Spleen (tissue), 11 donors: Measurements from ENCODE around the gene RINL. TPM values are rescaled to one million over a fixed set of nuclear protein-coding genes. Genes with fewer than 3 reads are reported as not detected.

Experiments used
- DNase-seq: peaks from one replicate; pipeline ENCODE4 v3.0.0-alpha.2; 2020
- H3K27ac ChIP-seq, 8 donors: fragments of 200-600 bp; sonication (generic) in 7 of 8; 1 replicate in 4 of 8; 2 replicates in 4 of 8; pipeline versions ENCODE4 v1.5.0 to v1.8.0; 2016 to 2021; ENCODE audit warnings: inconsistent platforms in 4 of 8, mild to moderate bottlenecking in 4 of 8, moderate library complexity in 1 of 8
- H3K27me3 ChIP-seq, 7 donors: fragments of 200-600 bp; sonication (generic) in 6 of 7; replicated peaks in 1 of 7; 1 replicate in 4 of 7; 2 replicates in 3 of 7; pipeline versions ENCODE4 v1.5.0 to v1.8.0; 2016 to 2021; ENCODE audit warnings: inconsistent platforms in 3 of 7, mild to moderate bottlenecking in 1 of 7
- H3K36me3 ChIP-seq, 6 donors: fragments of 200-600 bp; sonication (generic) in 5 of 6; 1 replicate in 4 of 6; 2 replicates in 2 of 6; pipeline versions ENCODE4 v1.5.0 to v1.8.0; 2016 to 2021; ENCODE audit warnings: inconsistent platforms in 2 of 6
- H3K4me1 ChIP-seq, 6 donors: fragments of 200-600 bp; sonication (generic) in 5 of 6; 1 replicate in 3 of 6; 2 replicates in 3 of 6; pipeline versions ENCODE4 v1.5.0 to v1.8.0; 2016 to 2021; ENCODE audit warnings: inconsistent platforms in 3 of 6
- H3K4me3 ChIP-seq, 8 donors: fragments of 200-600 bp; sonication (generic) in 7 of 8; 1 replicate in 4 of 8; 2 replicates in 4 of 8; pipeline versions ENCODE4 v1.5.0 to v1.8.0; 2016 to 2021; ENCODE audit warnings: inconsistent platforms in 4 of 8, mild to moderate bottlenecking in 4 of 8, moderate library complexity in 2 of 8
- H3K9me3 ChIP-seq, 8 donors: fragments of 200-600 bp; sonication (generic) in 7 of 8; 1 replicate in 4 of 8; 2 replicates in 4 of 8; pipeline versions ENCODE4 v1.5.0 to v1.8.0; 2016 to 2021; ENCODE audit warnings: inconsistent platforms in 4 of 8
- POLR2A ChIP-seq, 3 donors: fragments of 450-650 bp; IDR thresholded peaks; one replicate each; pipeline ENCODE4 v1.5.1; 2017; ENCODE audit warnings: antibody characterized with exemption in 3 of 3, mild to moderate bottlenecking in 1 of 3
- POLR2AphosphoS5 ChIP-seq, 3 donors: sonication (generic); formaldehyde crosslinking; IDR thresholded peaks; one replicate each; pipeline ENCODE4 v1.5.1; 2017; ENCODE audit warnings: antibody characterized with exemption in 3 of 3
- WGBS, 5 donors: extraction: QIAGEN DNeasy Blood & Tissue Kit in 3 of 5; methylation state at CpG; one replicate each; pipeline versions ENCODE4 v1.1.5 to v1.1.7; 2013 to 2018; 5-methylcytosine and 5-hydroxymethylcytosine counted together
- intact Hi-C: fragments of 100-400 bp; cut with DNase I; formaldehyde crosslinking; loops from one replicate; pipeline ENCODE4 v1.15.0; 2023; ENCODE audit warnings: low total_unique reads
- polyA plus RNA-seq, 3 donors: library from polyadenylated mRNA; stranded (reverse); fragments of 200-250 nt; gene quantifications; one replicate each; pipeline ENCODE4 v1.2.1, GENCODE V29; 2013
- total RNA-seq, 7 donors: library from RNA; depleted of rRNA in 3 of 7; stranded (reverse); fragments of >200 nt in 3 of 7; fragmentation: NEBNext Ultra II Directional in 4 of 7; extraction: Animal tissue kit (Norgen Biotek cat#: 25700) in 4 of 7; gene quantifications; one replicate each; pipeline versions ENCODE4 v1.1.0 to v1.2.1, GENCODE V29; 2016 to 2021
- TF ChIP-seq, protein P1 (sequence below), 11 experiments: fragments of 200-600 bp in 7 of 11; fragments of 450-650 bp in 4 of 11; sonication (generic) in 4 of 11; IDR thresholded peaks in 8 of 11; conservative IDR thresholded peaks in 3 of 11; 1 replicate in 7 of 11; 2 replicates in 4 of 11; pipeline versions ENCODE4 v1.4.0 to v1.8.0; 2016 to 2021; ENCODE audit warnings: antibody characterized with exemption in 11 of 11, inconsistent platforms in 4 of 11, mild to moderate bottlenecking in 1 of 11
- donor health status: healthy with polysubstance abuse.
- donor health status: DM: no; HTN: no; CAD: no; lungs with moderate emphysema.
- donor health status: DM: no; HTN: no; CAD: no.
- donor health status: Bipolar disorder and iron deficiency.
- donor health status: healthy.
- donor health status: DM: no; HTN: no; CAD: no.
- donor health status: DM: yes; HTN: yes; CAD: no.

The RINL gene
- total and polyA plus RNA-seq, 10 donors, result 14.5 to 42.5 (median 27.0) TPM

DNA sequence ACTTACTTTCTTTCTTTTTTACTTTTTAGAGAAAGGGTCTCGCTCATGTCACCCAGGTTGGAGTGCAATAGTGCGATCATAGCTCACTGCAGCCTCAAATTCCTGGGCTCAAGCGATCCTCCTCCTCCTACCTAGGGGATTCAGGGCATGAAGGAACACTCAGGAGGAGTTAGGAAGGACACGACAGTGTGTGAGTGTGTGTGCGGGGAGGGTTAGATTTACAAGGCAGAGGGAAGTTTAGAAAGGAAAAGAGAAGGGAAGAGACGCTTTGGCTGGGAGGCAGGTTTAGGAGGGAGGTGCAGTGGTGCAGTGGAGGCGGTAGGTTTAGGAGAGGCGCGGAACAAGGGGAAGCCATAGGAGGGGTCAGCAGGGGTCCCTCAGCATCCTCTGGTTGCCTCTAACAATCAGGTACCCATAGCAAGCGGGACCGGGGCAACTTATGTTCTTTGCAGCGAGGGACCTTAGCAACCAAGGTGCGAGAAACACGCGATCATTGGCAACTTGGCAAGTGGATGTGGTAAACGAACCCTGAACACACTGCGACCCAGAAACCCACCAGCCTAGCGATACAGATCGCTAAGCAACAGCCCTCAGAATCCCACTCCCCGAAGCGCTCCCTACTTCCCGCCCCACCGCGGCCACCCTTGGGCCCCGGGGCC lies 20.8 kb upstream of the RINL start:
- peak overlapping the region; percentile 81 to 94 (median 92) for H3K27ac ChIP-seq

DNA sequence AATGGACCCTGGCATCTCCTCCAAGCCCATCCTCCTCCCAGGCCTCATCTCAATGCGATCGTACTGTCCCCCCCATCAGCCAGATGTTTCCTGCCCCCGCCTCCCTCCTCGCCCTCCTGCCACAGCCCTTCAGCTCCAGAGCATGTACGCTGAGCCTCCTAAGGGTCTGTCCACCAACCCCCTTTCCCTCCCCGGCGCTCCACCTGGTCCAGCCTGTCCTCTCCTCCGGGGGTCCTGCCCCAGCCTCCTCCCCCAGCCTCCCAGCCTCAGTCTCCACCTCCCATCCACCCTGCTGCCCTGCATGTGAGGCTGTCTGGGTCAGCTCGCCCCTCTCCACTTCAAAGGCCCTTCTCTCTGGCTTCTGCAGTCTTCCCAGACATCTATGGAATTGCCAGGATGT lies 16.9 kb upstream of the RINL start:
- H3K9me3 ChIP-seq, result no peaks in the 10 kb centered on the region
- peaks cover 12 to 64% (median 33%) of the 10 kb centered on the region in 6 donors for H3K4me1 ChIP-seq
- peaks cover 0 to 52% (median 13%) of the 10 kb centered on the region in 6 donors for H3K36me3 ChIP-seq
- 39 to 54% (median 44%) methylated on average over 9 of the region's 9 CpGs for WGBS, 5 donors
- DNase-seq, result no peak
- TF ChIP-seq POLR2A (IDR thresholded peaks at IDR 0.05), result no peak
- TF ChIP-seq POLR2AphosphoS5 (IDR thresholded peaks at IDR 0.05), result no peak
- TF ChIP-seq, protein P1, sequence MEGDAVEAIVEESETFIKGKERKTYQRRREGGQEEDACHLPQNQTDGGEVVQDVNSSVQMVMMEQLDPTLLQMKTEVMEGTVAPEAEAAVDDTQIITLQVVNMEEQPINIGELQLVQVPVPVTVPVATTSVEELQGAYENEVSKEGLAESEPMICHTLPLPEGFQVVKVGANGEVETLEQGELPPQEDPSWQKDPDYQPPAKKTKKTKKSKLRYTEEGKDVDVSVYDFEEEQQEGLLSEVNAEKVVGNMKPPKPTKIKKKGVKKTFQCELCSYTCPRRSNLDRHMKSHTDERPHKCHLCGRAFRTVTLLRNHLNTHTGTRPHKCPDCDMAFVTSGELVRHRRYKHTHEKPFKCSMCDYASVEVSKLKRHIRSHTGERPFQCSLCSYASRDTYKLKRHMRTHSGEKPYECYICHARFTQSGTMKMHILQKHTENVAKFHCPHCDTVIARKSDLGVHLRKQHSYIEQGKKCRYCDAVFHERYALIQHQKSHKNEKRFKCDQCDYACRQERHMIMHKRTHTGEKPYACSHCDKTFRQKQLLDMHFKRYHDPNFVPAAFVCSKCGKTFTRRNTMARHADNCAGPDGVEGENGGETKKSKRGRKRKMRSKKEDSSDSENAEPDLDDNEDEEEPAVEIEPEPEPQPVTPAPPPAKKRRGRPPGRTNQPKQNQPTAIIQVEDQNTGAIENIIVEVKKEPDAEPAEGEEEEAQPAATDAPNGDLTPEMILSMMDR (IDR thresholded peaks at IDR 0.05 in 8 of 11, conservative IDR thresholded peaks at IDR 0.05 in 3 of 11), result no peak
- H3K27ac ChIP-seq, result no peak overlapping the region
- intact Hi-C loops, result no loop called here
- H3K4me3 ChIP-seq, result no peak overlapping the region
- no peaks in the 10 kb centered on the region for H3K27me3 ChIP-seq

More for the DNA sequence above, 20.8 kb upstream of the RINL start:
- peak overlapping the region; percentile 63 to 97 (median 90) for H3K4me3 ChIP-seq
- peaks cover 0 to 22% (median 0%) of the 10 kb centered on the region in 6 donors for H3K36me3 ChIP-seq
- no peaks in the 10 kb centered on the region for H3K9me3 ChIP-seq
- H3K27me3 ChIP-seq, result no peaks in the 10 kb centered on the region
- DNase-seq, result no peak
- WGBS, 5 donors, result 7 to 17% (median 11%) methylated on average over 16 to 25 of the region's 25 CpGs
- intact Hi-C loops, result no loop called here
- peaks cover 13 to 90% (median 40%) of the 10 kb centered on the region in 6 donors for H3K4me1 ChIP-seq
- TF ChIP-seq POLR2AphosphoS5 (IDR thresholded peaks at IDR 0.05) (no peak), POLR2A (IDR thresholded peaks at IDR 0.05) (no peak)
- TF ChIP-seq, protein P1 (IDR thresholded peaks at IDR 0.05 in 8 of 11, conservative IDR thresholded peaks at IDR 0.05 in 3 of 11), result no peak

DNA sequence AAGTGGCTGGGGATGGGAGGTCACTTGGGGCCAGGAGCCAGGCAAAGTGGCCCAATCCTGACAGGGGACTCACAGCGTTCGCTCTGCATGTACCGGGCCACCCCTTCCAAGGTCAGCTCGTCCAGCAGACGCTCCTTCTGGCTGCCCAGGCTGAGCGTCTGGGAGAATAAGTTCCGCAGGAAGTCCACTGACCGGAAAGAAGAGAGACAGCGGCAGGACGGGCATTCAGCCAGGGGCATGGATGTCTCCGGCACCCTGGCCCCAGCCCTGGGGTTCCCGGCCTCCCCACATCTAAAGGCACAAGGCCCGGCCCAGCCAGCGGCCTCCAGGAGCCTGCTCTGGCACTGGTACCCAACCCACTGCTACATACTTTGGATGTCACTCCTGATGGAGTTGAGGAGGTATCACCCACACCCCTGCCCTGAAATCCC lies 15.3 kb upstream of the RINL start:
- intact Hi-C loops, result no loop called here
- Histone ChIP-seq H3K27me3 (no peaks in the 10 kb centered on the region), H3K4me1 (peaks cover 7 to 56% (median 25%) of the 10 kb centered on the region in 6 donors), H3K9me3 (no peaks in the 10 kb centered on the region), H3K36me3 (peaks cover 5 to 68% (median 29%) of the 10 kb centered on the region in 6 donors), H3K27ac (peak overlapping the region in 5 of 8 donors; percentile 19 to 64 (median 52)), H3K4me3 (peak overlapping the region in 1 of 8 donors; percentile 4)
- WGBS, 5 donors, result 66 to 84% (median 76%) methylated on average over 13 to 14 of the region's 14 CpGs
- peak; percentile 70 for DNase-seq
- TF ChIP-seq POLR2AphosphoS5 (IDR thresholded peaks at IDR 0.05) (peak in 2 of 3 donors; percentile 40 to 51), POLR2A (IDR thresholded peaks at IDR 0.05) (no peak)
- TF ChIP-seq, protein P1 (IDR thresholded peaks at IDR 0.05 in 8 of 11, conservative IDR thresholded peaks at IDR 0.05 in 3 of 11), result no peak

DNA sequence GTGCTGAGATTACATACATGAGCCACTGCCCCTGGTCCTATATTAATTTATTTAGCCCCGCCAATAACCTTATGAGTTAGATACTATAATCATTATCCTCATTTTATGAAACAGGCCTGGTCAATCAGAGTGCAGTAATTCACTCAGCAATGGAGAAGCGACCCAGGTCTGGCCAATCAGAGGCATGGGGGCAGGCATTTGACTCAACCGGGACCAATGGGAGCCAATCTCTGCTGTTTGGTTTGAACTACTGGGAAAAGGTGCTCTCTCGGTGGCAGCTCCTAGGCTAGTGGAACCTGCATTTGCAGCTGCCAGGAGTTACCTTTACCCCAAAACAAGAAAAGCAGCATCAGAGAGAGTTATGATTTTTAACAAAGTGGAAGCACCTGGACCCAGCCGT lies 14.8 kb upstream of the RINL start:
- peaks cover 4 to 56% (median 20%) of the 10 kb centered on the region in 6 donors for H3K4me1 ChIP-seq
- peak overlapping the region in 1 of 8 donors; percentile 4 for H3K4me3 ChIP-seq
- H3K9me3 ChIP-seq, result no peaks in the 10 kb centered on the region
- peak overlapping the region in 5 of 8 donors; percentile 19 to 64 (median 52) for H3K27ac ChIP-seq
- H3K36me3 ChIP-seq, result peaks cover 5 to 73% (median 32%) of the 10 kb centered on the region in 6 donors
- TF ChIP-seq POLR2A (IDR thresholded peaks at IDR 0.05) (no peak), POLR2AphosphoS5 (IDR thresholded peaks at IDR 0.05) (no peak)
- TF ChIP-seq, protein P1 (IDR thresholded peaks at IDR 0.05 in 8 of 11, conservative IDR thresholded peaks at IDR 0.05 in 3 of 11), result no peak
- no peaks in the 10 kb centered on the region for H3K27me3 ChIP-seq
- intact Hi-C loops, result no loop called here
- WGBS, 5 donors, result 71 to 86% (median 79%) methylated on average over 5 of the region's 5 CpGs
- DNase-seq, result no peak
